Measurements from ENCODE around the gene TMEM240. TPM values are rescaled to one million over a fixed set of nuclear protein-coding genes. Genes with fewer than 3 reads are reported as not detected.
"Not testable (repeated sequence)": the region's sequence is repeated elsewhere in the genome, so short reads cannot be mapped to it uniquely, and the experiment has no call there.

TMEM240 gene
- total and polyA plus RNA-seq, 2 donors (not counting 3 experiments of a cell fraction or from before 2014, with no cell fraction given) = 7.0 to 7.6 TPM

- H3K4me1 ChIP-seq (ENCODE audit: control insufficient read depth, extremely low read depth, insufficient read depth, low read length); H3K36me3 ChIP-seq (ENCODE audit: control insufficient read depth in 2 of 2, extremely low read depth in 1 of 2, insufficient read depth in 2 of 2, low read length in 2 of 2); BruUV-seq (replicated peaks); H3K27ac ChIP-seq (ENCODE audit: insufficient read depth, low read depth, low read length); H2AFZ ChIP-seq (ENCODE audit: low read depth, low read length); H3K27me3 ChIP-seq (ENCODE audit: control insufficient read depth in 2 of 2, insufficient read depth in 2 of 2, low read length in 2 of 2); H3K4me2 ChIP-seq (ENCODE audit: insufficient read depth, low read length); intact Hi-C loops (cut with micrococcal nuclease); H3K4me3 ChIP-seq (replicated peaks in 1 of 3; ENCODE audit: insufficient read depth in 1 of 3, low read depth in 1 of 3, low read length in 3 of 3); H3K9me1 ChIP-seq (replicated peaks; ENCODE audit: control insufficient read depth, extremely low read depth, insufficient read depth, low read length); H3K9ac ChIP-seq (replicated peaks; ENCODE audit: extremely low read depth, insufficient read depth, low read length); H4K20me1 ChIP-seq (replicated peaks; ENCODE audit: control insufficient read depth, extremely low read depth, insufficient read depth, low read length); H3K9me3 ChIP-seq (replicated peaks; ENCODE audit: control insufficient read depth, insufficient read depth, low read length); FAIRE-seq; CTCF ChIA-PET; POLR2A ChIA-PET; DNase-seq (ENCODE audit: low read depth, low spot score); dilution Hi-C loops (cut with MboI; ENCODE audit: extremely low pct_ligation_motif_present, low sequenced_read_pairs): not testable (repeated sequence)
- H3K79me2 ChIP-seq (ENCODE audit: control insufficient read depth, insufficient read depth, low read length) = peaks cover 11% of the 10 kb centered on the region
Observed at GRCh38 chr1:1508775-1509464, 31.5 kb downstream of the TMEM240 start.

- Histone ChIP-seq H3K79me2 (ENCODE audit: control insufficient read depth, insufficient read depth, low read length) (no peaks in the 10 kb centered on the region), H4K20me1 (replicated peaks; ENCODE audit: control insufficient read depth, extremely low read depth, insufficient read depth, low read length) (no peaks in the 10 kb centered on the region), H3K4me1 (ENCODE audit: control insufficient read depth, extremely low read depth, insufficient read depth, low read length) (peaks cover 4% of the 10 kb centered on the region), H3K27ac (ENCODE audit: insufficient read depth, low read depth, low read length) (no peak overlapping the region), H2AFZ (ENCODE audit: low read depth, low read length) (no peak overlapping the region), H3K9ac (replicated peaks; ENCODE audit: extremely low read depth, insufficient read depth, low read length) (no peak overlapping the region), H3K9me1 (replicated peaks; ENCODE audit: control insufficient read depth, extremely low read depth, insufficient read depth, low read length) (no peaks in the 10 kb centered on the region), H3K9me3 (replicated peaks; ENCODE audit: control insufficient read depth, insufficient read depth, low read length) (no peaks in the 10 kb centered on the region), H3K4me3 (replicated peaks in 1 of 3; ENCODE audit: insufficient read depth in 1 of 3, low read depth in 1 of 3, low read length in 3 of 3) (no peak overlapping the region), H3K4me2 (ENCODE audit: insufficient read depth, low read length) (no peak overlapping the region), H3K36me3 (ENCODE audit: control insufficient read depth in 2 of 2, extremely low read depth in 1 of 2, insufficient read depth in 2 of 2, low read length in 2 of 2) (no peaks in the 10 kb centered on the region), H3K27me3 (ENCODE audit: control insufficient read depth in 2 of 2, insufficient read depth in 2 of 2, low read length in 2 of 2) (no peaks in the 10 kb centered on the region)
- dilution Hi-C loops (cut with MboI; ENCODE audit: extremely low pct_ligation_motif_present, low sequenced_read_pairs) (no loop called here), intact Hi-C loops (cut with micrococcal nuclease) (no loop called here)
- FAIRE-seq (no peak), DNase-seq (ENCODE audit: low read depth, low spot score) (no peak)
- CTCF ChIA-PET = no interaction called here
- TF ChIP-seq POLR2A (IDR thresholded peaks at IDR 0.05; ENCODE audit: low read depth, low read length) = no peak
- TF ChIP-seq FOS (IDR thresholded peaks at IDR 0.05; ENCODE audit: borderline replicate concordance, insufficient read depth, low read length) = no peak
- no peak for TF ChIP-seq MYC (IDR thresholded peaks at IDR 0.05; ENCODE audit: low read depth, low read length)
- no peak for TF ChIP-seq MAX (IDR thresholded peaks at IDR 0.05; ENCODE audit: insufficient read depth, insufficient read length)
- no peak for TF ChIP-seq EZH2 (IDR thresholded peaks at IDR 0.05; ENCODE audit: borderline replicate concordance, low read depth, low read length, severe bottlenecking)
- no peak for TF ChIP-seq GATA2 (IDR thresholded peaks at IDR 0.05; ENCODE audit: insufficient read depth, insufficient read length, low read depth, low read length)
- TF ChIP-seq CTCF (IDR thresholded peaks at IDR 0.05; ENCODE audit: extremely low read depth in 1 of 2, insufficient read depth in 1 of 2, low read depth in 1 of 2, low read length in 2 of 2) = no peak
- no peak for TF ChIP-seq POLR2AphosphoS5 (IDR thresholded peaks at IDR 0.05; ENCODE audit: insufficient read depth, low read depth, low read length)
- no peak for TF ChIP-seq JUN (IDR thresholded peaks at IDR 0.05; ENCODE audit: borderline replicate concordance, insufficient read depth, insufficient read length, low read depth)
- POLR2A ChIA-PET = no interaction called here
- no TSS peak for BruUV-seq (replicated peaks)
Observed at GRCh38 chr1:1507305-1507704, 33.1 kb downstream of the TMEM240 start.

GRCh38 chr1:1505801-1506200 lies 34.6 kb downstream of the TMEM240 start:
- not testable (repeated sequence) for FAIRE-seq

More at GRCh38 chr1:1505801-1506200, 34.6 kb downstream of the TMEM240 start:
- H3K36me3 ChIP-seq (ENCODE audit: control insufficient read depth in 2 of 2, extremely low read depth in 1 of 2, insufficient read depth in 2 of 2, low read length in 2 of 2); H3K4me2 ChIP-seq (ENCODE audit: insufficient read depth, low read length); H3K27me3 ChIP-seq (ENCODE audit: control insufficient read depth in 2 of 2, insufficient read depth in 2 of 2, low read length in 2 of 2); DNase-seq (ENCODE audit: low read depth, low spot score); H4K20me1 ChIP-seq (replicated peaks; ENCODE audit: control insufficient read depth, extremely low read depth, insufficient read depth, low read length); BruUV-seq (replicated peaks); H3K79me2 ChIP-seq (ENCODE audit: control insufficient read depth, insufficient read depth, low read length); H3K4me1 ChIP-seq (ENCODE audit: control insufficient read depth, extremely low read depth, insufficient read depth, low read length); H3K9me3 ChIP-seq (replicated peaks; ENCODE audit: control insufficient read depth, insufficient read depth, low read length); H3K27ac ChIP-seq (ENCODE audit: insufficient read depth, low read depth, low read length); H3K4me3 ChIP-seq (replicated peaks in 1 of 3; ENCODE audit: insufficient read depth in 1 of 3, low read depth in 1 of 3, low read length in 3 of 3); POLR2A ChIA-PET; H3K9ac ChIP-seq (replicated peaks; ENCODE audit: extremely low read depth, insufficient read depth, low read length); H2AFZ ChIP-seq (ENCODE audit: low read depth, low read length); H3K9me1 ChIP-seq (replicated peaks; ENCODE audit: control insufficient read depth, extremely low read depth, insufficient read depth, low read length); dilution Hi-C loops (cut with MboI; ENCODE audit: extremely low pct_ligation_motif_present, low sequenced_read_pairs): not testable (repeated sequence)
- intact Hi-C loops (cut with micrococcal nuclease) = loop anchor here (2.0 kb wide), 1 partner anchor 99 kb away; the partner anchor contains the start of gene MRPL20
- CTCF ChIA-PET = interaction anchor here (0.6 to 1.4 kb wide), 8 partner anchors 14 to 196 kb away, joined by 3 to 5 read pairs (median 3); partner anchors contain the start of genes AURKAIP1, CCNL2 and MIB2
